Activated gamma-delta T cell (primary cell): ENCODE results near the gene NUDT11.
"Not testable (repeated sequence)": the region's sequence is repeated elsewhere in the genome, so short reads cannot be mapped to it uniquely, and the experiment has no call there.

Source experiments
- DNase-seq: peaks from one replicate; lab custom pipeline; 2025; lab: John Stamatoyannopoulos, UW
- total RNA-seq, 2 donors: gene quantifications; one replicate each; lab custom pipeline; 2026; lab: John Stamatoyannopoulos, UW

NUDT11 gene
- total RNA-seq, result 1.6 to 3.8 reads per million in 2 donors

DNA sequence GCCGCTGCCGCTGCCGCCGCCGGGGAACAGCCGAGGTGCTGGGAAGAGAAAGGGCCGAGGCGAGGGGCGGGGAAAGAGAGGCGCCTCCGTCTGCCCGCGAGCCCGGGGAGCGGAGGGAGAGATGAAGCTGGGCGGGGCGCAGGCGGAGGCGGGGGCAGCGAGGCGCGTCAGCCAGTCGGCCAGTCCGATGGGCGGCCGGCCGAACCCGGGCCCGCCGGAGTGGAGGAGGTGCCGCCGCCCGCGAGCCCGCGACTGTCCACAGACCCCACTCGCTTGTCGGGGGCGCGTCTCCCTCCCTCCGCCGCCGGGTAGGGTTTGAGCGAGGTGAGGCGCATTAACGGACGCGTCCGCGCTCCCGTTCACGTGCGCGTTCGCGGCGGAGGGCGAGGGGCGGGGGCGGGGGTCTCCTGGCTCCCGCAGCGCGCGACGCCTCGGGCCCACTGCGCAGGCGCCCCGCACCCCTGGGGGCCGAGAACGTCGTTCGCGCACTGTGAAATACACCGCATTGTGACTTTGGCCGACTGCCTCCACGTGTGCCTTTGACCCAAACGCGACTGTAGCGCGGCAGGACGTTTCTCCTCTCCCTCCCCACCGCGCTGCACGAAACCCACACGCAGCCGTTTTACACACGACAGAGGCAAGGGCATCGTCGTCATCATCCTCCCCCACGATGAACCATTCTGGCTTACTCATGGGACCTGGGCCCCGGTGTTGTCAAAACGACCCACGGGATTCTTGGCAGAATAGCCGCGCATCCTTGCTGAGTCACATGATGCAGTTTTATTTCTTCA lies at the start of gene NUDT11:
TSS of gene NUDT11 (minus strand) at position 92 of the 791 bp plus-strand sequence. CDS start 148 bp downstream, outside the sequence.
- no peak for DNase-seq

DNA sequence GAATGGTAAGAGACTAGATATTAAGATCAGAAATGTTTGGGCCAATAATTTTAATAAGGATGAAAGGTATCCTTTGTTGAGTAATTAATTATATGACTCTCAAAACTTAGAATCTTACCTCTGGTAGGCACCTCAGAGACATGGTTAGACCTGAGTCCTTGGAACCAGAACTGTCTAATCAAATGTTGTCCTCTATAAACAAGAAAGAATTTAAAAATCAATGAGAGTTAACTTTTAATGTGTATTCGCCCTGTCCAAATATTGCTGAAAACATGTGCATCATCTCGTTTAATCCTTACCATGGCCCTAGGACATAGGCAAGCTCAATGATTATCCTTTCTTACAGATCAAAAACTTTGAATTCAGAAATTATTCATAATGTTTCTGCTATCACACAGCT lies 24.0 kb upstream of the NUDT11 start:
- no peak for DNase-seq

DNA sequence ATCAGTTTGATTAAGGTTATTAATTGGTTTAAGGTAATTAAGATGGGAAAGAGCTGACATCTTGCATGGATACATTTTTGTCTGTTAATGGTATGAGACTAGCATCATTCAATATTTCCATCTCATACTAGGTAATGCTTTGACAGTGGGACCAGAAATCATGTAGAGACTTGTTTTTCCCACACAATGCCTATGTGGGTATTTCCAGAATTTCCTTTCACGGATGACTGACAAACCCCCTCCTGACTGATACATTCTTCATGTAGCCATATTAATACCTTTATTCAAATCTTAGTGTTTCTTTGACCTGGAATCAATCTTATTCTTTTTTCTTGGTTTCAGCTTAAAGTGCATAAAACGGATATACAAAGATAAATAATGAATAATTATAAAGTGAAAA lies 22.7 kb upstream of the NUDT11 start:
- DNase-seq, result not testable (repeated sequence)

DNA sequence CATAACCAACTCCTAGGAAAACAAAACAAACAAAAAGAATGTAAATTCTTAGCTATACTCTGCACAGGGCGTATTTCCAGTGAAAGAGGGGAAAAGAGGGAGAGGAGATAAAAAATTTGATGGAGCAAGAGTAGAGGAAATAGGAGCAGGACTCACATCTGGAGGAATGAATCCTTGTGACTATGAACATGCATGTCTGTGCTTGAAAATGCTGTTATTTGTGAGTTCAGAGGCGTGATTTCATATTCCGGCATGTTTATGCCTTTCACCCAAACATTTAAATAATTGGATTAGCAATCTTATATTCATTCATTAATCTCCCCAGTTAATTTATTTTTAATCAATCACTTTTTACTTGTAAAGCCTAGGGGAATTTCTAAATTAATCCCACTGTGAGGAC lies 11.2 kb upstream of the NUDT11 start:
- DNase-seq, result no peak

DNA sequence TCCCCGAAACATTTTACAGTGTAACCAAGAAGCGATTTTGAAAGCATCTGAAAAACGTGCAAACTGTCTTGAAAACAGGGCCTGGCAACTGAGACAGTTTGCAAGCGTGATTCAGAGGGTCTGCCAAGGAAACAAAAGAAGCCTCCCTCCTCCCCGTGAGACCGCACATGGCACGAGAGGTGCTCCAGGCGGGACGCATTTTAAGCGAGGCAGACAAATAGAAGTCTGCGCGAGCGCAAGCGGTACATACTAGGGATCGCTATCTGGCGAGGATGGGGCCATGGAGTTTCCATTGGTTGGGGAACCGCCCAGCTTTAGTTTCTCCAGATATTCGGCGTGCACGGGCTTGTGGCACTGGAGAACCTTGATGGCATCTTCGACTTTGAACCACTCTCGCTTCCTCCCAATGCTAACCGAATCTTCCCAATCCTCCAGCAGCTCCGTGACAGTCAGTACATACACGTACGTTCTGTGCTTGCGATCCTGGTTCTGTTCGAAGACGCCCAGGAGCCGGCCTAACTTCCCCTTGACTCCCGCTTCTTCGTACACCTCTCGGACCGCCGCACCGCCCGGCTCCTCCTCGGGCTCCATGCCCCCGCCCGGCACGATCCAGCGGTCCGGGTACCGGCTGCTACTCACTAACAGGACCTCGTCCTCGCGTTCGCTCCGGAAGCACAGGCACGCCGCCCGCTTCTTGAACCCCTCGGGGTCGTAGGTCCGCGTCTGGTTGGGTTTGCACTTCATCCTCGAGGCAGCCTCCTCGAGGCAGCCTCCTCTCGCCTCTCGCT lies 497 bp downstream of the NUDT11 start:
- not testable (repeated sequence) for DNase-seq

DNA sequence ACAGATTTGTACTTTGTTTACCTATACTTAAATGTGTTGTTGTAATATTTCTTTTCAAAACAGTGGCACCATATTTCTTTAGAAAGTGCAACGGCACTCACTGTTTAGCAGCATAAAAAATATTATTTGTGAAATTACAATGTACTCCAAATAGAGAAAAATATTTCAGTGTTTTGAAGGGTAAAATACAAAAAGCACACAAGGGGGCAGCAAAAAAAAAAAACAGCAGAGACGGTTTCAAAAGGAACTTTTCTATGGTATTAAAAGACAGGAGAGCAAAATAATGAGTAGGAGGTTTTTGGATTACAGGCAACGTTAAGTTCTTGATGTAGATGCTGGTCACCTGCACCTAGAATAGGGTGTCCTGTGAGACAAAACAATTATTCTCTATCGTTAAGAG lies 2.0 kb downstream of the NUDT11 start:
- DNase-seq, result no peak

DNA sequence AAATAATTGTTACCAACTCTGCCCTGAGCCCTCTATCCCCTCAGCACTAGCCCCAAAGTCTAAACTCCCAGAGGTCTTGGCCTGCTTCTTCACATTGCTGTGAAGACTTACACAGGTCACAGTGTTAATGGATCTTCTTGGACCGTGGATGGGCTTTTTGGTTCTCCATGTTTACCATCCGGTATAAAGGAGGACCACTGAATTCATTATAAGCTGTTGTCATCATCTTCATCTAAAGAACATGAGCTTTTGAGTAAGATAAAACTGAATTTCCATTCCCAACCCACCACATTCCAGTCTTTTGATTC lies 8.5 kb downstream of the NUDT11 start:
- DNase-seq, result no peak

DNA sequence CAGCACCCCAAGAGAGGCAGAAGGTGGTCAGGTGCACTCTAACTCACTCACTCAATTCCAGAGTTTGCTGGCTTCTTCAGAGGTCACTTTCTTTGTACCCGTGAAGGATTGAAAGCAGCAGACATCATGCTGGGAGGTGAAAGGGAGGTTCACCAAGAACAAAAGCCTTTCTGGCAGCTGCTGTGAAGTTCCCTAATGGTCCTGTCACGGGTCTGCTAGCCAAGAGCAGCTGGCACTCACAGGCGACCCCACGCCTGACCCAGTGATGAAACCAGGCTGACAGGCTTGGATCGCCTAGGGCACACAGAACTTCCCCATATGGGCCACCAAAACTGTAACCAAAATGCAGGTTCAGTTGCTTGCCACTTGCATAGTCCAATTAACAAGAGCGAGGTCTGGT lies 11.8 kb downstream of the NUDT11 start:
- no peak for DNase-seq

DNA sequence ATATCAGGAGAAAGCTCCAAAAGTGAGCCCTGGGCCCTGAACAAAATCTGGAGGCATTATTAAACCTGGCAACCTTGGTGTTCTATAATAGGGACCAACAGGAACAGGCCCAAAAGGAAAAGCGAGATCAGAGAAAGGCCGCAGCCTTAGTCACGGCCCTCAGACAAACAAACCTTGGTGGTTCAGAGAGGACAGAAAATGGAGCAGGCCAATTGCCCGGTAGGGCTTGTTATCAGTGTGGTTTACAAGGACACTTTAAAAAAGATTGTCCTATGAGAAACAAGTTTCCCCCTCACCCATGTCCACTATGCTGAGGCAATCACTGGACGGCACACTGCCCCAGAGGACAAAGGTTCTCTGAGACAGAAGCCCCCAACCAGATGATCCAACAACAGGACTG lies 14.0 kb downstream of the NUDT11 start:
- not testable (repeated sequence) for DNase-seq

DNA sequence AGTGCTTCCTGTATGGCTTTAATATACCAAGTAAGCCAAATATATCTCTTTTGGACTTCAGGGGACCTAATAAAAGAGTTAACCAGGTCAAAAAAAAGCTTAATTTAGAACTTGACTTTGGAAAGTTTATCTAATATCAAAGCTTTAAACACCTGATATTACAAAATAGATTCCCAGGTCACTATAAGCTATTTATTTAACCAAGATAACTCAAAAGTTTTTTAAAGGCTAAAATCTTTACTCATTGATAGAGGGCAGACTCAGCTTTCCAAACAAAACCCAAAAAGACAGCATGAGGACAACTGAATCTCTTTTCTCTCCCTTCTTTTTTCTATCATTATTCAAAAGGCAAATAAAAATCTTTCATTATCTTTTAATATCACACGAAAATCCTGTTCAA lies 19.5 kb downstream of the NUDT11 start:
- DNase-seq, result no peak

DNA sequence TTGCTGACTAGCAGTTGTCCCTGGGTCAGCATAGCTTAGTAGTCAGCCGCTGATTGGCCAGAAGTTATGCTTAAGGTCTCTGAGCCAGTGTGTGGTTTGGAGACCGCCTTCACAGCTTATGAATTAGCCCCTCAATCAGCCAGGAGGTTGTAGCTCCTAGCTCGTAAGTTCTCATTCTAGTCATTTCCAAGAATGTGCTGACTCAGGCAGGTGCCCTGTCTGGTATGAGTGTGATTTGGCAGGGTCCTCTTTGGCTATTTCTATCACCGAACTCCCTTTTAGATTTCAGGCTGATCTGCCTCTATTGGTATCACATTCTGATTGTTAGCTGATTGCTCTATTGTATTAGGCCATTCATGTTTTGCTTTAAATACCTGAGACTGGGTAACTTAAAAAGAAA lies 33.1 kb downstream of the NUDT11 start:
- DNase-seq, result no peak

DNA sequence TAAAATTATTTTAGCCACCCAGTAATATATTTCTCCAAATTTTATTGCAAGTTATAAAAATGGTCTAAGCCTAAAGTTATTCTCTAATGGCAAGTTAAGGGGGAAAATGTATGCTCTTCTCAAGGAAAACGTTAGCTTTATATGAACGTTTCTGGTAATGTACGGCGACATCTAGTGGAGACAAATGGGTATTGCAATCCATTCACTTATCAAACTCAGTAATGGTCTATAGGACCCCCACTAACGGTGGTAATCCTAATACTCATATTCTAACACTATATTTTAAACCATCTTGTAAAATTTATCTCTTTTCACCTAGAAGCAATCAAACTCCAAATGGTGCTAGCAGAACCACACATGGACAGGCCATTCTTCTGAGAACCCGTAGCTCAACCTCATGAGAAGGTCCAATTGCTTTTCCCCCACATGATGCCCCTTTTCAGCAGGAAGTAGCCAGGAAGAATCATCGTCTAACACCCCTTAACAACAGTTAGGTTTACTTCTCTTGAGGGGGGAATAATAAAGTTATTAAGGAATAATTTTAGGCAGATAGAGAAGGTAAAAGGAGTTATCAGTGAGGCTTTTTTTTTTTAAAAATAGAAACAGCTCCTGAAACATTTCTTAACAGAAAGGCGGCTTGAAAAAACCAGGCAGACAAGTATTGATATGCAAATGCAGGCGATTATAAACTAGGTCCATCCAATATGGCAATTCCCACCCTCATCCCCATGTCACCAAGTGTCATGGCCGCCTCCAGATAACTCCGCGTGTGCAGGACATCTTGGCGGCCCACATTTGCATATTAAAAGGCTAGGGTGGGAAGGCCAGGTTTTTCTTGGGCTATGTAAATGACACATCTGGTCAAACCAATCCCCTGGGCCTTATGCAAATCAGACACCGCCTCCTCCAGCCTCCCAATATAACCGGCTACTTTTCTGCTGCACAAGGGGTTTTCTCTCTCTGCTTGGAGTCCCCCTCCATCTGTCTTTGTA lies 35.0 kb downstream of the NUDT11 start:
- DNase-seq, result no peak

DNA sequence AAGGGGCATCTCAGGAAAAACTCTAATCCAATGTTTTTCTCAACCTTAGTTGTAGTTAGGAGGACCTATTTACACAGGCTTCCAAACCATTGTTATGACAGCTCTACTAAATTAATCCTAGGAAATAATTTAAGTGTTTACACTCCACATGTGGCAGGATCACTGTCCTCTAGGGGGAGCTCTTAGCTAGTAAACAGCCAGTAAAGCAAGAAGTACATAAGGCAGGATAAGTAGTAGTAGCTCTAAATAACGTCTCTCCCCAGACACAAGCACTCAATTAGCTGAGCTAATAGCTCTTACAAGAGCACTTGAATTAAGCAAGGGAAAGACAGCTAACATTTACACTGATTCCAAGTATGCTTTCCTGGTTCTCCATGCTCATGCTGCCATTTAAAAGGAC lies 37.3 kb downstream of the NUDT11 start:
- DNase-seq, result no peak

DNA sequence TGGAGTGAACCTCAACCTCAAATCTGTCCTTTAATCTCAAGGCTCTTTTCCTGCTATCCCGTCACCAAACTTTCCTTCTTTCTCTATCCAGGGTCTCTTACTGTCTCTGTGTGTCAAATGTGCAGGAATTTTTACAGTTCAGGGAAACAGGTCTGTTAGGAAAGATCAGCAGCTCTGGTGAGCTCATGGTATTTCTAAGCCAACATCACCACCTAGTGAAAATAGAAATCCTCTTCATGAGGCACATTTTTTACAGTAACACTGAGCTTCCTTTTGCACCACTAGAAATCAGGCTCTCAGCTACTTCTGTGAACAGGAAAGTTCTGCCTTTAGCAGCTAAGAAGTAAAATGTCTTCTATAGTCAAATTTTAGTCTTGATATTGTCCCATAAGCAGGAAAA lies 39.6 kb downstream of the NUDT11 start:
- DNase-seq, result no peak

DNA sequence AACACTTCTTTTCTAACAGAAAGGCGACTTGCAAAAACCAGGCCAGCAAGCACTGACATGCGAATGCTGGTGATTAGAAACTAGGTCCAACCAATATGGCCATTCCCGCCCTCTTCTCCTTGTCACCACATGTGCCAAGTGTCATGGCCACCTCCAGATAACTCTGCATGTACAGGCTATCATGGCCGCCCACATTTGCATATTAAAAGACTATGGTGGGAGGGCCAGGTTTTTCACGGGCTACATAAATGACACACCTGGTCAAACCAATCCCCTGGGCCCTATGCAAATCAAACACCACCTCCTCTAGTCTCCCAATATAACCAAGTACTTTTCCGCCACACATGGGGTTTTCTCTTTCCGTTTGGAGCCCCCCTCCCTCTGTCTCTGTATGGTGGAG lies 40.1 kb downstream of the NUDT11 start:
- DNase-seq, result no peak

DNA sequence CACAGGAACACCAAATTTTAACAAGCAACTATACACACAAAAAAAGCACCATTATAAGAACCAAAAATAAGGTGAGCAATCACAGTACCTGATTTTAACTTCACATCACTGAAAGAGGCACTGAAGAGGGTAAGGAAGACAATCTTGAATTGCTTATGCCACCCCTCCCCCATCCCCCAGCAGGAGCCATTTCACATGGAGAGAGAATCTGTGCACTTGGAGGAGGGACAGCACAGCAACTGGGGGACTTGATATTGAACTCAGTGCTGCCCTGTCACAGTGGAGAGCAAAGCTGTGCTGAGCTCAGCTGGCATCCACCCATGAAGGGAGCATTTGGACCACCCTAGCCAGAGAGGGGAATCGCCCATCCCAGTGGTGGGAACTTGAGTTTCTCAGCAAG lies 56.0 kb downstream of the NUDT11 start:
- DNase-seq, result no peak
